ENCODE measurements around the gene AGPS.
"Not testable (repeated sequence)": the region's sequence is repeated elsewhere in the genome, so short reads cannot be mapped to it uniquely, and the experiment has no call there.

- TF ChIP-seq, protein P1, sequence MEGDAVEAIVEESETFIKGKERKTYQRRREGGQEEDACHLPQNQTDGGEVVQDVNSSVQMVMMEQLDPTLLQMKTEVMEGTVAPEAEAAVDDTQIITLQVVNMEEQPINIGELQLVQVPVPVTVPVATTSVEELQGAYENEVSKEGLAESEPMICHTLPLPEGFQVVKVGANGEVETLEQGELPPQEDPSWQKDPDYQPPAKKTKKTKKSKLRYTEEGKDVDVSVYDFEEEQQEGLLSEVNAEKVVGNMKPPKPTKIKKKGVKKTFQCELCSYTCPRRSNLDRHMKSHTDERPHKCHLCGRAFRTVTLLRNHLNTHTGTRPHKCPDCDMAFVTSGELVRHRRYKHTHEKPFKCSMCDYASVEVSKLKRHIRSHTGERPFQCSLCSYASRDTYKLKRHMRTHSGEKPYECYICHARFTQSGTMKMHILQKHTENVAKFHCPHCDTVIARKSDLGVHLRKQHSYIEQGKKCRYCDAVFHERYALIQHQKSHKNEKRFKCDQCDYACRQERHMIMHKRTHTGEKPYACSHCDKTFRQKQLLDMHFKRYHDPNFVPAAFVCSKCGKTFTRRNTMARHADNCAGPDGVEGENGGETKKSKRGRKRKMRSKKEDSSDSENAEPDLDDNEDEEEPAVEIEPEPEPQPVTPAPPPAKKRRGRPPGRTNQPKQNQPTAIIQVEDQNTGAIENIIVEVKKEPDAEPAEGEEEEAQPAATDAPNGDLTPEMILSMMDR (IDR thresholded peaks at IDR 0.05), result not testable (repeated sequence)
- TF ChIP-seq EZH2 (IDR thresholded peaks at IDR 0.05; ENCODE audit: borderline replicate concordance, insufficient read depth, low read depth, low read length, poor library complexity, severe bottlenecking), result not testable (repeated sequence)
Observed at GRCh38 chr2:177368023-177368422, 24.6 kb upstream of the AGPS start.

Data from B cell (primary cell).